Left renal cortex interstitium (tissue), 4 donors: ENCODE data around the gene SAMSN1. TPM values are rescaled to one million over a fixed set of nuclear protein-coding genes. Genes with fewer than 3 reads are reported as not detected.
"Not testable (repeated sequence)": the region's sequence is repeated elsewhere in the genome, so short reads cannot be mapped to it uniquely, and the experiment has no call there.

Experiments
- DNase-seq, 4 donors: peaks; one replicate each; pipeline ENCODE4 v3.0.0-alpha.2; 2013; ENCODE audit warnings: low read depth in 4 of 4, low spot score in 2 of 4, missing footprints in 1 of 4
- polyA plus RNA-seq, 4 donors: library from polyadenylated mRNA; unstranded; fragments of 120-200 nt; gene quantifications; one replicate each; pipeline ENCODE4 v1.2.1, GENCODE V29; 2013; ENCODE audit not compliant: insufficient read length in 4 of 4

The SAMSN1 gene
- polyA plus RNA-seq, 4 donors = 3.4 to 6.7 (median 5.1) TPM

- no peak for DNase-seq
Measured at GRCh38 chr21:14567331-14568279, 21.5 kb upstream of the SAMSN1 start.

- no peak for DNase-seq
Measured at GRCh38 chr21:14566894-14567293, 20.8 kb upstream of the SAMSN1 start.

- no peak for DNase-seq
Measured at GRCh38 chr21:14562959-14563358, 16.8 kb upstream of the SAMSN1 start.

- no peak for DNase-seq
Measured at GRCh38 chr21:14560555-14560954, 14.4 kb upstream of the SAMSN1 start.

GRCh38 chr21:14560139-14560538, 14.0 kb upstream of the SAMSN1 start:
- DNase-seq = no peak

- DNase-seq = no peak
Measured at GRCh38 chr21:14559102-14559501, 13.0 kb upstream of the SAMSN1 start.

GRCh38 chr21:14557413-14557812, 11.3 kb upstream of the SAMSN1 start:
- no peak for DNase-seq

- no peak for DNase-seq
Measured at GRCh38 chr21:14554948-14555347, 8.8 kb upstream of the SAMSN1 start.

- DNase-seq = no peak
Measured at GRCh38 chr21:14553422-14553821, 7.3 kb upstream of the SAMSN1 start.

GRCh38 chr21:14551741-14552140, 5.6 kb upstream of the SAMSN1 start:
- no peak for DNase-seq

- no peak for DNase-seq
Measured at GRCh38 chr21:14550135-14550534, 4.0 kb upstream of the SAMSN1 start.

GRCh38 chr21:14548779-14549178, 2.7 kb upstream of the SAMSN1 start:
- no peak for DNase-seq

- DNase-seq = no peak
Measured at GRCh38 chr21:14547834-14548513, 1.9 kb upstream of the SAMSN1 start.

- DNase-seq = not testable (repeated sequence)
Measured at GRCh38 chr21:14546719-14547118, 604 bp upstream of the SAMSN1 start.

GRCh38 chr21:14543983-14544382, 2.1 kb downstream of the SAMSN1 start:
- no peak for DNase-seq

GRCh38 chr21:14542638-14543037, 3.5 kb downstream of the SAMSN1 start:
- DNase-seq = no peak

- DNase-seq = no peak
Measured at GRCh38 chr21:14541841-14542490, 4.1 kb downstream of the SAMSN1 start.

- no peak for DNase-seq
Measured at GRCh38 chr21:14538483-14538882, 7.6 kb downstream of the SAMSN1 start.

GRCh38 chr21:14536929-14537328, 9.2 kb downstream of the SAMSN1 start:
- DNase-seq = no peak

GRCh38 chr21:14535702-14536101, 10.4 kb downstream of the SAMSN1 start:
- DNase-seq = no peak
